ENCODE results near the gene ARHGEF28.

Gene ARHGEF28

GRCh38 chr5:73808911-73809310 lies 182.9 kb downstream of the ARHGEF28 start:
- no peak for FAIRE-seq

DNA sequence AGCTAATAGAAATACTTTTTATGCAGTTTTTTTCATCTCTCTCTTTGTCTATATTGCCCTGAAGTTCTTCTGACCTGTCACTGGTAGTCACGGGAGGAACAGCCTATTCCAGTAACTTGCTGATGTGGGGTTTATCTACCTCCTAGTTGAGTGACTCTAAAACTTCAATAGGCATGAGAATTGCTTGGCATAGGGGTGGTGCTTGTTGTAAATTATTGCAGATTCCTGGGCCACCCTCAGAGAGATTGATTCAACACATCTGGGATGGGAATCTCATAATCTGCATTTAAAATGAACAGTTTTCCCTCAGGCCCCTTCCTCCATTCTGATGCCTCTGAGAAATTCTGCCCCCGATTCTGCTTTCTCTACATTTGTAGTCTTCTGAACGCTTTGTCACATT lies 184.4 kb downstream of the ARHGEF28 start:
- FAIRE-seq (no peak), DNase-seq (ENCODE audit: extremely low spot score, insufficient read length, low read depth) (no peak)

More at GRCh38 chr5:73808911-73809310, 182.9 kb downstream of the ARHGEF28 start:
- DNase-seq (ENCODE audit: extremely low spot score, insufficient read length, low read depth) = no peak

DNA sequence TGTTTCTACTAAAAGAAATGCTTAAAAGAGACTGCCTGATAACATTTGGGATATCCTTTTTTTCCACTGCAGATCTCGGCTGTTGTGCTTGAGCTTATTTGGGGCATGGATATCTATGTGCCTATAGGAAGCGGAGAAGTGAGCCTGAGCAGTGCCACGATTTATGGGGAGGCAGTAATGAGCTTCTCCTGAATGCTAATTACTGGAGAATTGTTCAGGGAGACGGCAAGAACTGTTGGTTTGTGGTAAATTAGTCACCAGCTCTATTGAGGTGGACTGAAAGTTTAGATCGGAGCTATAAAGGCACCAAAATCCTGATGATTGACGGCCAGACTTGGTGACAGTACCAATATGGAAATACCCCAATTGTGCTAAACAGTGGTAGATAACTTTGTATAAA lies 186.5 kb downstream of the ARHGEF28 start:
- DNase-seq (ENCODE audit: extremely low spot score, insufficient read length, low read depth) (no peak), FAIRE-seq (no peak)

GRCh38 chr5:73812962-73813588 lies 187.1 kb downstream of the ARHGEF28 start:
- no peak for FAIRE-seq

GRCh38 chr5:73814233-73814846 lies 188.3 kb downstream of the ARHGEF28 start:
- FAIRE-seq (no peak), DNase-seq (ENCODE audit: extremely low spot score, insufficient read length, low read depth) (no peak)

More at GRCh38 chr5:73812962-73813588, 187.1 kb downstream of the ARHGEF28 start:
- no peak for DNase-seq (ENCODE audit: extremely low spot score, insufficient read length, low read depth)

- FAIRE-seq (no peak), DNase-seq (ENCODE audit: extremely low spot score, insufficient read length, low read depth) (no peak)
Measured at GRCh38 chr5:73815631-73816030, 189.6 kb downstream of the ARHGEF28 start.

DNA sequence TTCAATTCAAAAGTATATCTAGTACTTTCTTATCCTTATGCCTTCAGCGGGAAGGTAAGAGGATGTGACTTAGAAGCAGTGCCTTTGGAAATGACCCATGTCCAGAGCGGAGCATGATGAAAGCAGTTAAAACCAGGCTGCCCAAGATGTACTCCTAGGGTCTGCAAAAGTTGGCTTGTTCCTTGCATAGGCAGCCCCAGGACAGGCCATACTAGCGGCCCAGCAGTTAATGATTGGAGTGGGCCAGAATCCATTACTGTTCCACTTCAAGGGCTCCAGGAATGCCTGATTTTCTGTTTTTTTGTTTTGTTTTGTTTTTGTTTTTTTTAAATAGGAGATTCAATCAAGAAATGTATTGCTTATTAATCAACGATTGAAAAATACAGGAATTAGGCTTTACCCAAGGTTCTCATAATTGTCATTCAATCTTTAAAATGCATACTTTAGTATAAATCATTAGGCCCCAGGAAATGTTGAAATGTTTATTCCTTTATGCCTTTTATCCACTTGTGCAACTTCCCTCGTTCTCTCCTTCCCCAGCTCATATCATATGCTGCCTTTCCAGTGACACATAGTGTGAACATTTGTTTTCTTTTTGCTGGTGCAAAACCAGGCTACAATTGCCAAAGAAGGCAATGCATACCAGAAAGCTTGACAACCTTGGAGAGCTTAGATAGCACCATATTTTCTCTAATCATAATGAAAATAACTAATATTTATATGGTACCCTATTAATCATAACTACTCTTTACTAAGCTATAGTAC lies 190.8 kb downstream of the ARHGEF28 start:
- DNase-seq (ENCODE audit: extremely low spot score, insufficient read length, low read depth) = no peak
- no peak for FAIRE-seq

- no peak for DNase-seq (ENCODE audit: extremely low spot score, insufficient read length, low read depth)
- FAIRE-seq = no peak
Measured at GRCh38 chr5:73818357-73818756, 192.4 kb downstream of the ARHGEF28 start.

GRCh38 chr5:73820326-73820725 lies 194.3 kb downstream of the ARHGEF28 start:
- DNase-seq (ENCODE audit: extremely low spot score, insufficient read length, low read depth) (no peak), FAIRE-seq (no peak)

DNA sequence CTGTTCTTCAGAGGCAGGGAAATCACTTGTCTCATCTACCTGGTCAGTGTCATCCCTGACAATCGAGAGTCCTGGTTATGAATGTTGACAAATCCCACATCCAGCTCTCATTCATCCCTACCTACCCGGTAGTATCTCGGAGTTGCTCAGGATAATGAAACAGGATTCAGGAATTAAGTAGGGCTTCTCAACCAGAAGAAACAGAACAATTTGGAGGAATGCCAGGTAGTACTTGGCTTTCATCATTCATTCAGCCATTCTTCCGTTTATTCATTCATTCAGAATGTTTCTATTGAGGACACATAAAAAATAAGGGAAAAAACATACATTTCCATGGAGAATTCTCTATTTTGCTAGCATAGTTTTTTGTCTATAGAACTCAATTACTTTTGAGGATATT lies 195.0 kb downstream of the ARHGEF28 start:
- FAIRE-seq (no peak), DNase-seq (ENCODE audit: extremely low spot score, insufficient read length, low read depth) (no peak)

DNA sequence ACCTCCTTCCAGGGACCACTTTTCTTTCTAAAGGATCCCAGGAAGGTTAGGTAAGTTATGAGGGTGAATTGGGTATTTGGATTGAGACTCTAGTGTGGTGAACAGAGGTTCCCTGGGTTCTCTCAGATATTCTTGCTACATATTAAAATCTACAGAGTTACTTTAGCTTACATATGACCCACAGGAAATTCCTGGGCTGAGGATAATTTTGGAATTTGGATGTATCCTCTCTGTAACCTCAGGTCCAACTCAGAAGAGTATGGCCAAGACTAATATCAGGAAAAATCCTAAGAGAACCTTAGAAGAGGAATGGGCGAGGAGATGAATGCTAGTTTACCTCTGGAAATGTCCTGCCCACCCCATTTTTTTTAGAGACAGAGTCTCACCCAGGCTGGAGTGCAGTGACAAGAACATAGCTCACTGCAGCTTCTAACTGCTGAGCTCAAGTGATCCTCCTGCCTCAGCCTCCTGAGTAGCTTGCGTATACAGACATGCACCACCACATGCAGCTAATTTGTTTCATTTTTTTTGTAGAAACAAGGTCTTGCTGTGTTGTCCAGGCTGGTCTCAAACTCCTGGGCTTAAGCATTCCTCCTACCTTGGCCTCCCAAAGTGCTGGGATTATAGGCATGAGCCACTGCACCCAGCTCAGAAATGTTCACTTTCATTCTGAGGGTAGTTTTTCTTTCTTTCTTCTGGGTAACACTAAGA lies 196.4 kb downstream of the ARHGEF28 start:
- DNase-seq (ENCODE audit: extremely low spot score, insufficient read length, low read depth) (no peak), FAIRE-seq (no peak)

- FAIRE-seq (no peak), DNase-seq (ENCODE audit: extremely low spot score, insufficient read length, low read depth) (no peak)
Measured at GRCh38 chr5:73822989-73823339, 197.0 kb downstream of the ARHGEF28 start.

DNA sequence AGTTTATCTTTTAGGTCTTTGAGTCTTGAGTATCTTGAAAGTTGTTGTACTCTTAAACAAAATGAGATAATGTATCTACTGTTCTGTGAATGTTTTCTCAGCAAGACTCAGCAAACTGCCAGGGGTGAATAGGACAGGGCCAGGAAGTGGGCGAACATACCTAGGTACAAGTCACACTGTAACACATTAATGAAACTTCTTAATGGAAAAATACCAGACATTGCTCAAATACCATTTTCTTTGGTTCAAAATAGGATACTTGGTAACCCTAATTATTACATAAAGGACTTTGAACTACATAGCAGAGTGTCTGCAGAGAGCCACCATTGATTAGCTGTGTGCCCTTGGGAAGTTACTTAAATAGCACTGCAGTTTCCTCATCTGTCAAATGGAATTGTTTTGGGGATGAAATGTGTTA lies 197.5 kb downstream of the ARHGEF28 start:
- FAIRE-seq (no peak), DNase-seq (ENCODE audit: extremely low spot score, insufficient read length, low read depth) (no peak)

- DNase-seq (ENCODE audit: extremely low spot score, insufficient read length, low read depth) (no peak), FAIRE-seq (no peak)
Measured at GRCh38 chr5:73825199-73825598, 199.2 kb downstream of the ARHGEF28 start.

DNA sequence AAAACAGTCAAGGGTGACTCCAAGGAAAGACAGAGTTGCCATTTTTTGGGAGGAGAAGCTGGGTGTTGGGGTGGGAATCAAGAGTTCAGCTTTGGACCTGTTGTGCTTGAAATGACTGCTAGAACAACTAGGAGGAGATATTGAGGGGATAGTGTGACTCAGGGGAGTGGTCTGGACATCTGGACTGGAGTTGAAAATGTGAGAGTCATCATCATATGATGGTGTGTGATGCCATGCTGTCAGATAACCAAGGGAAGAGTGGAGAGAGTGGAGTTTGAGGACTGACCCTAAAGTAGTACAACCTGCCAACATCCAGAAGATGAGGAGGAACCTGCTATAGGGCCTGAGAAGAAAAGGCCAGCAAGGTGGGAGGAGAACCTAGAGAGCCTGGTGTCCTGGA lies 199.7 kb downstream of the ARHGEF28 start:
- FAIRE-seq (no peak), DNase-seq (ENCODE audit: extremely low spot score, insufficient read length, low read depth) (no peak)

DNA sequence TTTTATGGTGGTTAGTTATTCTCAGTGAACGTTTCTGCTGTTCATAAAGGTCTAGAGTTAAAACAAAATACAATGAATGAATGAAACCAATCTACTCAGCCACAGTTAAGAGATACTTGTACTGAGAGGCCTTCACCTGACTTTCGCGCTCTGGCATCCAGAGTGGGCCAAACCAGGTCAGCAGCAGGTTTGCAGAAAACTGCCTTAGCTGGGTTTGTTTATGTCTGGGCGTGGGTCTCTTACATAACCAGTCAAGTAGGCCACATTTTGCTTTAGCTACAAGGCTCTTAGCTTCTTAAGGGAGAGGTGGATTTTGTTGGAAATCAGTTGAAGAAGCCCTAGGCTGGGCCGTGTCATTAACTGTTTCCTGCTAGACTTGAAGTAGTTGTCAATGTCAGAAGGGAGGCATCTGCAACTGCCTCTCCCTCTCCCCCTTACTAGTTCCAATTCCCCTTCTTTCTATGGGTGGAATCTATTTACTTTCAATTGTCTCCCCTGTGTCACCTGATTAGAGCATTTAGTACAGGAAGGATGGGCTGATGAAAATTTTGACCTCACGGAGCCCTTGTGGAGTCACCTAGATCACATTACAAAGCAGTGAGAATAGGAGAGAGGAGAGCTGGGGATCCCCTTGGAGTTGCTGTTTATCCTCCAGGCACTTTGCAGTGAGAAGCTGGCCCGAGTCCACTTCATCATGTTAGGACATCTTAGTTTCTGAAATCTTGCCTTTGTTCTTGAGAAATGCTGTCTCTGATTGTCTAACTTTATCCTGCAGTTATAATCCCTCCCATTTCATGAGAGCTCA lies 200.5 kb downstream of the ARHGEF28 start:
- FAIRE-seq (no peak), DNase-seq (ENCODE audit: extremely low spot score, insufficient read length, low read depth) (no peak)

- DNase-seq (ENCODE audit: extremely low spot score, insufficient read length, low read depth) (no peak), FAIRE-seq (no peak)
Measured at GRCh38 chr5:73827106-73827450, 201.1 kb downstream of the ARHGEF28 start.

- DNase-seq (ENCODE audit: extremely low spot score, insufficient read length, low read depth) = no peak
- no peak for FAIRE-seq
Measured at GRCh38 chr5:73828465-73828864, 202.5 kb downstream of the ARHGEF28 start.

- DNase-seq (ENCODE audit: extremely low spot score, insufficient read length, low read depth) (no peak), FAIRE-seq (no peak)
Measured at GRCh38 chr5:73830646-73831045, 204.7 kb downstream of the ARHGEF28 start.

- FAIRE-seq (no peak), DNase-seq (ENCODE audit: extremely low spot score, insufficient read length, low read depth) (no peak)
Measured at GRCh38 chr5:73831066-73831465, 205.1 kb downstream of the ARHGEF28 start.

Data from GM18507 (cell line).